Measurements from ENCODE around the gene SLC5A9.
"Not testable (repeated sequence)": the region's sequence is repeated elsewhere in the genome, so short reads cannot be mapped to it uniquely, and the experiment has no call there.

Gene SLC5A9

GRCh38 chr1:48222501-48223242 is at the start of gene SLC5A9:
TSS of gene SLC5A9 (plus strand) at chr1:48222716. CDS start at chr1:48222737, 21 bp downstream.
- DNase-seq (ENCODE audit: low read depth): no peak

- no peak for DNase-seq (ENCODE audit: low read depth)
Measured at GRCh38 chr1:48175116-48175515, 47.4 kb upstream of the SLC5A9 start.

DNA sequence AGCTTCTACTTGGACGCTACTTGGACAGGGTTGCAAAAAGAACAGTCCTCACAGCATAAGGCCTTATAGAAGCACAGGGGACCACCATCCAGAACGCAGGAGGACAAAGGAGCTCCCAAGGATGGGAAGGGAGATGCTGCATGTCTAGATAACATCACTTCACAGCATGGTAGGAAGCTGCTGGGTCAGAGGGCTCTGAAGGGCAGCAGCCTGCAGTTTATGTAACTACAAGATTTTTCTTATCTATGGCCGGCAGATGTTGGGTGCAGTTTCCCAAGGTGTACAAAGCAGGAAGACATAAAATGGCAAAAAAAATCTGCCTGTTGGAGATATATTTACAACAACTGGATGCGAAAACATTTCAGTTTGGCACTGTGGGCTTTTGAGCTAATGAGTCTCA is 45.3 kb upstream of the SLC5A9 start:
- DNase-seq (ENCODE audit: low read depth): no peak

- no peak for DNase-seq (ENCODE audit: low read depth)
Measured at GRCh38 chr1:48181669-48182367, 40.7 kb upstream of the SLC5A9 start.

DNA sequence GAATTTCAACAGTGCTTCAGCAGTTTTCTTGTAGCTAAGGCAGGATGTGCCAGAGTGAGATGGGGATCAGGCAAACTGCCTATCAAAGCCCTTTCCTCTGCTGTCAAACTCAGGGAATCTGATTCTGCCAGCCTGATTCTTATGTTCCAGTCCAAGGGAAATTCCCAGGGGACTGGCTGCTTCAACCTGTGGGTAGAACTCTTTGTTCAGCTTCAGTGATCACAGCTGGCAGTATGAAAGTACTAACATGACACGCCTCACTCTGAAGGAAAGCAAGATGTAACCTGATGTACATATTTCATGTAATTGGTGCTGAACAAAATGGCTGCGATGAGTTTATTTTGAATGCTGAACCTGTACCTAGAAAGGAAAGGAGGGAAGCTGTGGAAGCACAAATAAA is 40.1 kb upstream of the SLC5A9 start:
- no peak for DNase-seq (ENCODE audit: low read depth)

DNA sequence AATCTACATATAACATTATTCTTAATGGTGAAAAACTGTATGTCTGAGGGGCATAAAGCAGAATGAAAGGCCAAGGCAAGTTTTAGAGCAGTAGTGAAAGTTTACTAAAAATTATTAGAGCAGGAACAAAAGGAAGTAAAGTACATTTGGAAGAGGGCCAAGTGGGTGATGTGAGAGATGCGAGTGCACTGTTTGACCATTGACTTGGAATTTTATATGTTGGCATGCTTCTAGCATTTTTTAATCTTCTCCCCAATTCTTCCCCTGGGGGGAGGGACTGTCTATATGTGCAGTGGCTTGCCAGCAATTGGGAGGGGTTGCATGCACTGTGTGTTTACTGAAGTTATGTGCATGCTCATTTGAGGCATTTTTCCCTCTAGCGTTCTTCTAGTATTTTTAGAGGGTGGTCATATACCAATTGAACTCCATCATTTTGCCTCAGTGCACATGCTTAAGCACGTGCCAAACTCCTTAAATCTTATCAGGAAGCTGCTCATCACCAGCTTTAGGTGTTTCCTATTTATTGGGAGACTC is 36.1 kb upstream of the SLC5A9 start:
- no peak for DNase-seq (ENCODE audit: low read depth)

DNA sequence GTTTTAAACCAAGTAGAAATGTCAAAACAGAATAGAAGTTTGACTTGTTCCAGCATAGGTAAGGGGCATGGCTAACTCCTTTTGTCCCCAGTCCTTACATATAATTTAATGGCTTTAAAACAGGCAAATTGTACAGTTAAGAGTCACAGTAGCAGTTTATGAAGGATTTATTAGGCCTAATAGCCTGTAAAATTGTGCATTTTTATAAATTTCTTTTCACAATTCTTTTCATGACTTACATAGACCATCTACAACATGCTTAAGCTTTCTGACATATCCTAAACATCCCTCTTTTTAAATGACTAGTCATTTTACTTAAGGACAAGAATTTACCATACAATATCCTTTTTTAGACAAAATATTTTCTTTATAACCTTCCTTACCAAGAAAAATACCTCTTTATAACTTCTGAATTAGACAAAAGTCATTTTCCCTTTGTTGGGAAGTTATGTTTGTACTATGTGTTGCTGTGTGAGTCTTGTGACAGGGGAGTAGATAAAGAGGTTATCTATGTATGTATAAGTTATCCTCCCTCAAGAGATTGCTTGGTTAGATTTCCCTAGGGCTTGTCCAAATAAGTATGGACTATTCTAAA is 34.5 kb upstream of the SLC5A9 start:
- no peak for DNase-seq (ENCODE audit: low read depth)

DNA sequence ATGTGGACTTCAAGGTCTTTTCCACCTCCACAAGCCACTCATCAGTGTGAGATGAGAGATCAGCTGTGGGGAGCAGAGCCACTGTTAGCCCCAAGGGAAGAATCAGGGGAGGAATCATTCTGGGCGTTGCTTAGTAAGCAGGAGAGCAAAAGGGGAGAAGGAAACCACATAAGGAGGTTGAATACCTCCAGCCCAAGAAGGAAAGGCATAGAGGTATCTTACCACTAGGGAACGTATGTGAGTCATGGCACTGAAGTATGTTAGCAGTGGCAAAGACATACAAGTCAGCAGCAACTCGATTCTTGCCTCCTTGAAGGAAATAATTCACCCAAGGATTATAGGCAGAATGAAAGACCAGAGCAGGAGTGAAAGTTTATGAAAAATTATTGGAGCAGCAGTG is 31.6 kb upstream of the SLC5A9 start:
- no peak for DNase-seq (ENCODE audit: low read depth)

DNA sequence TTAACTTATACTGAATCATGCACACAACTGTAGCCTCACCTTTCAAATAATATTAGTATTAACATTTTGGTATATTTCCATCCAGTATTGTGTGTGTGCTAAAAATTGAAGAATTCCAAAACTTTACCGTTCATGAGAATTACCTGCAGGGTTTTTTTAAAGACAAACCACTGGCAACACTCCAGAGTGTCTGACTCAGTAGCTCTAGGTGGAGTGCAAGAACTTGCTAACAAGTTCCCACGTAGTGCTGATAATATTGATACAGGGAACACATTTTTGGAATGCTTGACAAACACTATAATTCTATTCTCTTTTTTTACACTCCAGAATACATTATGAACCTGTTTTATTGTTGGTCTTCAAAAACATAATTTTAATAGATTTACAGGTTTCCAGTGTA is 27.7 kb upstream of the SLC5A9 start:
- DNase-seq (ENCODE audit: low read depth): no peak

- DNase-seq (ENCODE audit: low read depth): no peak
Measured at GRCh38 chr1:48196237-48196636, 26.3 kb upstream of the SLC5A9 start.

DNA sequence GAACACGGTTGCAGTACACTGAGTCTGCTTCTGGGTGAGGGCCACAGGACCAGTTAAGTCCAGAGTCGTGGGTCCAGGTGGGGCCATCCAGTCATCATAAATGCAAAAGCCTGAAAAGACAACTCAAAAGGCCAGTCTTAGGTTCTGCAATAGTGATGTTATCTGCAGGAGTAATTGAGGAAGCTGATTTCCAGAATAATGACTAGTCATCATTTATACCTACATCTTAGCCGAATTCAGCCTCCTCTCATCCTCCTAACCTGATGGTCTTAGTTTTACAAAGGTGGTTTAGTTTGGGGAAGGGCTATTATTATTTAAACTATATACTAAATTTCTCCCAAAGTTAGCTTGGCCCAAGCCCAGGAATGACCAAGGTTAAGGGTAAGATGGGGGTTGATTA is 23.5 kb upstream of the SLC5A9 start:
- no peak for DNase-seq (ENCODE audit: low read depth)

GRCh38 chr1:48200166-48200900 is 22.2 kb upstream of the SLC5A9 start:
- DNase-seq (ENCODE audit: low read depth): no peak

- peak; percentile 87 for DNase-seq (ENCODE audit: low read depth)
Measured at GRCh38 chr1:48202030-48202752, 20.3 kb upstream of the SLC5A9 start.

DNA sequence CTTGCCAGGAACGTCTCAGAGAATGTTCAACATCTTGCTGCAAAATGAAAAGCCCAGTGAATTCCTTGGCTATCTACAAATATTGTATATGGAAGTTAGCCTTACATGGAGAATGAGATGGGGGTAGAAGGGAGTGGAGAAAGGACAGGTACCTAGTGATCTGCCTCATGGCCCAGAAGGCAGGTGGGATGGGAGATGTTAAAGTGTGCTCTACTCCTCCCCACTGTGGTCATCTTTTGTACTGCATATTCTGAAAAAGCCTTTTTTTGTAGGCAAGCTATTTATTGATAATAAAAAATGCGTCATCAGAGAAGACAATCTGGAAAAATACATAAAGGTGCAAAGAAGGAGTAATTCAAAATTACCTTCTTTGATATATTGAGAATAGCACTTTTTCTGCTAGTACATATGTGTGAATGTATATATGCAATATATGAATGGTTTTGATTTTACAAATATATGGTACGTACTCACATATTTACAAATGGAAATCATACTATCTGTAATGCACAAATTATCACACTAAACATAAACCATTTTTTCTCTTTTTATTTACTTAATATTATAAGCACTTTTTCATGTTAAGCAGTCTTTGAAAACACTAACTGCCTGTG is 19.1 kb upstream of the SLC5A9 start:
- peak; percentile 21 for DNase-seq (ENCODE audit: low read depth)

DNA sequence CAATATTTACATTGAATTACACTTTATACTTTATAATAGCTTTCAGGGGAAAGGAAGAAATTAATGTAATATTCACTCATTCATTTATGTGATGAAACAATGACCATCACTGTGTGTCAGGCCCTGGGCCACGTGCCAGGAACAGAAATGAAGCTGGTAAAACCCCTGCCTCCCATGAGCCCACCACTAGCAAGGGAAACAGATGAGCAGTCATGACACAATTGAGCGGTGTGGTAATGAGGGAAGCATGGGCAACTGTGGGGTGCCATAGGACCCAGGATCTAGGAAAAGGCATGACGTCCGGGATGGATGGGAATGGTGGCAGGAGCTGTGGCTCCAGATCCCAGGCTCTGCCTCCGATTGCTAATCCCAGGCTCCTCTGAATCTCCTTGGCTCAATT is 17.0 kb upstream of the SLC5A9 start:
- DNase-seq (ENCODE audit: low read depth): no peak

- DNase-seq (ENCODE audit: low read depth): no peak
Measured at GRCh38 chr1:48206371-48206770, 16.1 kb upstream of the SLC5A9 start.

- no peak for DNase-seq (ENCODE audit: low read depth)
Measured at GRCh38 chr1:48207131-48207530, 15.4 kb upstream of the SLC5A9 start.

GRCh38 chr1:48207536-48208075 is 14.9 kb upstream of the SLC5A9 start:
- DNase-seq (ENCODE audit: low read depth): no peak

- no peak for DNase-seq (ENCODE audit: low read depth)
Measured at GRCh38 chr1:48208251-48208650, 14.3 kb upstream of the SLC5A9 start.

DNA sequence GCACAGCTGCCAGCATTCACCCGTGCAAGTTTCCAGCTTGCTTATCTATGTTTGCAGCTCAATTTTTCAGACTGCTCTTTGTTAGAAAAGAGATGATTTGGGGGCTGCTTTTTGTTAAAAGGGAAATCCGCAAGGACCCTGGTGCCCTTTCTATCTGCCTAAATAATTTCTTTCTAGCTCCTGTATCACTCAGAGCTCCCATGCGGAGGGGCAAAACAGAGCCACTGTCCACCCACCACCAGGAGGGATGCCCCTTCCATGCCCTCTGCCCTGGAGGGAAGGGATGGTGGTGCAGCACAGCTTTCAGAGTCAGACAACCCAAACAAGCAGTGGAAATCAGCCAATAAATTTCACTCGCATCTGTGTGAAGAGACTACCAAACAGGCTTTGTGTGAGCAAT is 13.9 kb upstream of the SLC5A9 start:
- DNase-seq (ENCODE audit: low read depth): no peak

GRCh38 chr1:48213462-48213861 is 9.1 kb upstream of the SLC5A9 start:
- DNase-seq (ENCODE audit: low read depth): not testable (repeated sequence)
